Ishikawa (cell line): ENCODE measurements around the gene GYPC.

Experiments used
- CEBPB ChIP-seq: IDR thresholded peaks from 2 replicates; pipeline ENCODE4 v1.6.1; 2012
- CREB1 ChIP-seq: IDR thresholded peaks from 2 replicates; pipeline ENCODE4 v1.6.1; 2012; ENCODE audit warnings: low read depth
- EGR1 ChIP-seq: IDR thresholded peaks from 2 replicates; pipeline ENCODE4 v1.6.1; 2012
- EP300 ChIP-seq: IDR thresholded peaks from 2 replicates; pipeline ENCODE4 v1.6.1; 2012; ENCODE audit warnings: borderline replicate concordance
- FOXM1 ChIP-seq: IDR thresholded peaks from 2 replicates; pipeline ENCODE4 v1.6.1; 2012; ENCODE audit warnings: low read depth, borderline replicate concordance
- MAX ChIP-seq: IDR thresholded peaks from 2 replicates; pipeline ENCODE4 v1.6.1; 2012
- NFIC ChIP-seq: IDR thresholded peaks from 2 replicates; pipeline ENCODE4 v1.6.1; 2012
- RAD21 ChIP-seq: IDR thresholded peaks from 2 replicates; pipeline ENCODE4 v1.6.1; 2012; ENCODE audit warnings: low read depth
- REST ChIP-seq: IDR thresholded peaks from 2 replicates; pipeline ENCODE4 v1.6.1; 2012; ENCODE audit warnings: low read depth, mild to moderate bottlenecking
- TAF1 ChIP-seq: IDR thresholded peaks from 2 replicates; pipeline ENCODE4 v1.6.1; 2012; ENCODE audit warnings: low read depth, mild to moderate bottlenecking
- TCF12 ChIP-seq: IDR thresholded peaks from 2 replicates; pipeline ENCODE4 v1.6.1; 2012; ENCODE audit warnings: low read depth
- TEAD4 ChIP-seq: IDR thresholded peaks from 2 replicates; pipeline ENCODE4 v1.6.1; 2012
- USF1 ChIP-seq: IDR thresholded peaks from 2 replicates; pipeline ENCODE4 v1.6.1; 2012
- YY1 ChIP-seq: IDR thresholded peaks from 2 replicates; pipeline ENCODE4 v1.6.1; 2012; ENCODE audit warnings: low read depth
- ZBTB7A ChIP-seq: IDR thresholded peaks from 2 replicates; pipeline ENCODE4 v1.6.1; 2012; ENCODE audit warnings: low read depth

The GYPC gene

GRCh38 chr2:126722546-126722945 is 66.6 kb downstream of the GYPC start:
- TF ChIP-seq USF1 (no peak), EGR1 (no peak), ZBTB7A (no peak), CEBPB (no peak), TCF12 (no peak), YY1 (no peak), FOXM1 (no peak), TEAD4 (no peak), MAX (no peak), TAF1 (no peak)

- TF ChIP-seq CREB1 (no peak), NFIC (no peak), ZBTB7A (no peak), FOXM1 (no peak), TAF1 (no peak), USF1 (no peak), YY1 (no peak), EP300 (no peak), REST (no peak), CEBPB (no peak), EGR1 (no peak), TCF12 (no peak), RAD21 (no peak), TEAD4 (no peak), MAX (no peak)
These were observed 67.4 kb downstream of the GYPC start for GRCh38 chr2:126723281-126723815.

GRCh38 chr2:126725580-126725979 is 69.6 kb downstream of the GYPC start:
- TF ChIP-seq REST (no peak), USF1 (no peak), RAD21 (no peak), CEBPB (no peak), FOXM1 (no peak), TCF12 (no peak)

GRCh38 chr2:126729896-126730295 is 73.9 kb downstream of the GYPC start:
- TF ChIP-seq MAX (no peak), FOXM1 (no peak), EGR1 (no peak), TCF12 (no peak), CEBPB (no peak), NFIC (no peak), RAD21 (no peak), USF1 (no peak), REST (no peak), YY1 (no peak), CREB1 (no peak), TEAD4 (no peak), ZBTB7A (no peak)
